IMR-90 (cell line): Measurements from ENCODE around the gene AFM. TPM values are rescaled to one million over a fixed set of nuclear protein-coding genes. Genes with fewer than 3 reads are reported as not detected.

Experiments used
- ATAC-seq: fragments of 200-7000 bp; cut with Tn5 transposase; 2 replicates; pipeline ENCODE4 v1.9.1; 2020; ENCODE audit warnings: low read depth, mild to moderate bottlenecking, moderate library complexity
- BruUV-seq: library from RNA; stranded (reverse); fragments of 400-500 nt; replicated peaks from 2 replicates; lab custom pipeline; 2021; lab: Mats Ljungman, UMichigan
- CTCF ChIA-PET: fragments of 300-600 bp; formaldehyde crosslinking; extraction: SDS; loops from one replicate; lab custom pipeline; 2021; ENCODE audit warnings: antibody characterized with exemption; lab: Yijun Ruan, JAX
- POLR2A ChIA-PET: fragments of 300-600 bp; sonication (Branson Sonifier 250); formaldehyde crosslinking; loops from one replicate; lab custom pipeline; 2022; ENCODE audit warnings: antibody characterized with exemption; ENCODE audit not compliant: unreplicated experiment; lab: Charles Lee
- DNase-seq: peaks from one replicate; pipeline ENCODE4 v3.0.0; 2013
- H2AFZ ChIP-seq: replicated peaks from 2 replicates; pipeline ENCODE3; 2013; ENCODE audit warnings: low read length, mild to moderate bottlenecking; ENCODE audit not compliant: poor library complexity
- H2AK5ac ChIP-seq: 2 replicates; pipeline ENCODE4 v1.6.1; 2013; ENCODE audit warnings: low read depth, low read length, inconsistent platforms
- H2AK9ac ChIP-seq: replicated peaks from 2 replicates; pipeline ENCODE3; 2013; ENCODE audit warnings: mild to moderate bottlenecking, low read depth, low read length, moderate library complexity; ENCODE audit not compliant: poor library complexity
- H2BK120ac ChIP-seq: 2 replicates; pipeline ENCODE4 v1.6.1; 2013; ENCODE audit warnings: low read depth, low read length, inconsistent platforms
- H2BK15ac ChIP-seq: 3 replicates; pipeline ENCODE4 v1.6.1; 2013; ENCODE audit warnings: low read depth, low read length, inconsistent platforms
- H2BK20ac ChIP-seq: 2 replicates; pipeline ENCODE4 v1.6.1; 2013; ENCODE audit warnings: low read depth, mild to moderate bottlenecking, inconsistent platforms, low read length, moderate library complexity
- H2BK5ac ChIP-seq: 2 replicates; pipeline ENCODE4 v1.6.1; 2013; ENCODE audit warnings: mild to moderate bottlenecking, low read depth, low read length, inconsistent platforms; ENCODE audit not compliant: poor library complexity, severe bottlenecking
- H3K14ac ChIP-seq: replicated peaks from 2 replicates; pipeline ENCODE4 v1.6.1; 2013; ENCODE audit warnings: low read depth, low read length, inconsistent platforms
- H3K18ac ChIP-seq: 2 replicates; pipeline ENCODE4 v1.6.1; 2013; ENCODE audit warnings: low read depth, low read length, control low read depth
- H3K23ac ChIP-seq: 2 replicates; pipeline ENCODE4 v1.6.1; 2013; ENCODE audit warnings: low read depth, low read length, inconsistent platforms
- H3K27ac ChIP-seq: 2 replicates; pipeline ENCODE4 v1.5.1; 2013; ENCODE audit warnings: mild to moderate bottlenecking, control low read depth, low read length; ENCODE audit not compliant: insufficient read depth
- H3K27me3 ChIP-seq: 2 replicates; pipeline ENCODE4 v1.6.1; 2013; ENCODE audit warnings: low read length; ENCODE audit not compliant: control insufficient read depth, insufficient read depth
- H3K36me3 ChIP-seq: 2 replicates; pipeline ENCODE4 v1.6.1; 2013; ENCODE audit warnings: low read length, mixed read lengths; ENCODE audit not compliant: control insufficient read depth, insufficient read depth
- H3K4ac ChIP-seq: 2 replicates; pipeline ENCODE4 v1.6.1; 2013; ENCODE audit warnings: low read depth, low read length, inconsistent platforms
- H3K4me1 ChIP-seq: 2 replicates; pipeline ENCODE4 v1.6.1; 2013; ENCODE audit warnings: low read length, mixed read lengths; ENCODE audit not compliant: control insufficient read depth, insufficient read depth
- H3K4me2 ChIP-seq: 2 replicates; pipeline ENCODE4 v1.6.1; 2013; ENCODE audit warnings: low read depth, mild to moderate bottlenecking, control low read depth, low read length, moderate library complexity
- H3K4me3 ChIP-seq: 2 replicates; pipeline ENCODE4 v1.5.1; 2013; ENCODE audit warnings: low read depth, mild to moderate bottlenecking, control low read depth, low read length, moderate library complexity; ENCODE audit not compliant: insufficient read depth
- H3K56ac ChIP-seq: 2 replicates; pipeline ENCODE4 v1.6.1; 2013; ENCODE audit warnings: low read length, inconsistent platforms; ENCODE audit not compliant: insufficient read depth; ENCODE audit errors: extremely low read depth
- H3K79me1 ChIP-seq, 2 experiments: 2 replicates each; pipeline ENCODE4 v1.6.1; 2013; ENCODE audit warnings: low read length in 2 of 2, inconsistent platforms in 1 of 2, low read depth in 1 of 2
- H3K9ac ChIP-seq: 2 replicates; pipeline ENCODE4 v1.6.1; 2013; ENCODE audit warnings: low read depth, low read length, control low read depth
- H3K9me1 ChIP-seq: 2 replicates; pipeline ENCODE4 v1.6.1; 2013; ENCODE audit warnings: low read length, inconsistent platforms; ENCODE audit not compliant: insufficient read depth
- H3K9me3 ChIP-seq: 2 replicates; pipeline ENCODE4 v1.6.1; 2013; ENCODE audit warnings: low read length; ENCODE audit not compliant: control insufficient read depth, insufficient read depth
- H4K20me1 ChIP-seq: 2 replicates; pipeline ENCODE4 v1.6.1; 2013; ENCODE audit warnings: low read length, inconsistent platforms; ENCODE audit not compliant: insufficient read depth
- H4K5ac ChIP-seq: 2 replicates; pipeline ENCODE4 v1.6.1; 2013; ENCODE audit warnings: mild to moderate bottlenecking, low read depth, low read length, control low read depth
- H4K8ac ChIP-seq, 2 experiments: 2 replicates each; pipeline ENCODE4 v1.6.1; 2013; ENCODE audit warnings: low read depth in 2 of 2, low read length in 2 of 2, control low read depth in 1 of 2, inconsistent platforms in 1 of 2
- H4K91ac ChIP-seq: 2 replicates; pipeline ENCODE4 v1.6.1; 2013; ENCODE audit warnings: low read depth, low read length, inconsistent platforms; ENCODE audit not compliant: insufficient read depth
- BHLHE40 ChIP-seq: fragments of 150-350 bp; IDR thresholded peaks from 2 replicates; pipeline ENCODE4 v1.6.1; 2016; ENCODE audit warnings: mild to moderate bottlenecking, low read depth, low read length
- FOS ChIP-seq: fragments of 150-350 bp; IDR thresholded peaks from 2 replicates; pipeline ENCODE4 v1.6.1; 2016; ENCODE audit warnings: low read depth, low read length
- NFE2L2 ChIP-seq: fragments of 150-350 bp; IDR thresholded peaks from 2 replicates; pipeline ENCODE4 v1.6.1; 2016; ENCODE audit warnings: low read depth, mild to moderate bottlenecking, low read length
- WGBS, 2 experiments: methylation state at CpG; one replicate each; pipeline versions ENCODE4 v1.1.5 to v1.1.7; 2013; ENCODE audit warnings: missing lambda C conversion rate in 2 of 2; ENCODE audit not compliant: insufficient read length in 1 of 2; ENCODE audit errors: extremely low coverage in 2 of 2; 5-methylcytosine and 5-hydroxymethylcytosine counted together
- dilution Hi-C: fragments of 300-500 bp; cut with HindIII; formaldehyde crosslinking; loops from one replicate; pipeline ENCODE4 v1.14.3; 2018; ENCODE audit warnings: low sequenced_read_pairs; ENCODE audit not compliant: unreplicated experiment
- in situ Hi-C: fragments of 300-500 bp; cut with MboI; formaldehyde crosslinking; loops from 3 replicates; pipeline ENCODE4 v1.14.3; 2019; ENCODE audit warnings: low sequenced_read_pairs, inconsistent platforms, mixed read lengths
- intact Hi-C: fragments of 100-400 bp; cut with micrococcal nuclease; formaldehyde crosslinking; loops from 2 replicates; pipeline ENCODE4 v1.10.0; 2022
- polyA plus RNA-seq, 3 experiments: library from polyadenylated mRNA; depleted of rRNA; stranded (reverse); fragments of >200 nt; gene quantifications; 2 replicates each; pipeline ENCODE4 v1.2.3, GENCODE V29; 2012; ENCODE audit warnings: low replicate concordance in 1 of 3
- total RNA-seq: library from RNA; depleted of rRNA; stranded (reverse); fragments of >200 nt; gene quantifications from 2 replicates; pipeline ENCODE4 v1.2.3, GENCODE V29; 2012

Gene AFM
- total and polyA plus RNA-seq, 2 of the 4 experiments (the other 2 are of a cell fraction) = not detected

DNA sequence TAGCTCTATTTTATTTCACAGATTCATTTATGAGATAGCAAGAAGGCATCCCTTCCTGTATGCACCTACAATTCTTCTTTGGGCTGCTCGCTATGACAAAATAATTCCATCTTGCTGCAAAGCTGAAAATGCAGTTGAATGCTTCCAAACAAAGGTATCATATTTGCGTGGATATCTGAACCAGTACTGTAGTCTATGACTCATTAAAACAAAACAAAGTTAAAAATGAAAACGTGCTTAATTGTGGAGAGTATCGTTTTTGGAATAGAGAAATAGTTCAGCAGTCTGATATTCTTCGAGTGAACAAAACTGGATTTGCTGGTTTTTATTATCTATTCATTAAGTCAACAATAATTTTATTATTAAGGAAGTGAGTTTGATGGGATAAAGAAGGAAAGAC, 39.3 kb upstream of the AFM start:
- Histone ChIP-seq H4K91ac (no peak overlapping the region), H3K9ac (no peak overlapping the region), H4K8ac (no peak overlapping the region), H3K9me3 (no peaks in the 10 kb centered on the region), H4K20me1 (no peaks in the 10 kb centered on the region), H3K9me1 (no peaks in the 10 kb centered on the region), H2BK15ac (no peak overlapping the region), H3K4me2 (no peak overlapping the region; the same call in 1 of the 2 replicates), H3K23ac (no peak overlapping the region), H3K4ac (no peak overlapping the region), H3K4me3 (no peak overlapping the region), H3K18ac (no peak overlapping the region), H2AK9ac (no peak overlapping the region), H3K14ac (no peak overlapping the region), H3K79me1 (no peaks in the 10 kb centered on the region), H2BK20ac (no peak overlapping the region), H3K56ac (no peak overlapping the region), H3K4me1 (no peaks in the 10 kb centered on the region), H2BK120ac (no peak overlapping the region), H3K36me3 (no peaks in the 10 kb centered on the region), H2BK5ac (no peak overlapping the region), H3K27ac (no peak overlapping the region), H2AK5ac (no peak overlapping the region), H4K5ac (no peak overlapping the region), H2AFZ (no peak overlapping the region), H3K27me3 (peaks cover 2% of the 10 kb centered on the region; the same call in 1 of the 2 replicates)
- in situ Hi-C loops (no loop called here), dilution Hi-C loops (no loop called here), intact Hi-C loops (loop anchor here (10.0 kb wide), 1 partner anchor 213 kb away; no protein-coding TSS in a partner anchor)
- ChIA-PET CTCF (no interaction called here), POLR2A (no interaction called here)
- DNase-seq (no peak), ATAC-seq (no peak; the same call in 1 of the 2 replicates)
- WGBS, 2 experiments = no CpG with 5 or more reads among the region's 5 CpGs
- TF ChIP-seq FOS = no peak
- TF ChIP-seq BHLHE40 = peak; percentile 34; the same call in 1 of the 2 replicates
- no peak for TF ChIP-seq NFE2L2
- BruUV-seq = no TSS peak
